HG02610 (cell line): ENCODE results near the gene CLIC3.

Experiments
- ATAC-seq: cut with Tn5 transposase; IDR thresholded peaks from one replicate; pipeline ENCODE4 v1.9.1; 2021; ENCODE audit warnings: mild to moderate bottlenecking, moderate library complexity; ENCODE audit not compliant: unreplicated experiment

The CLIC3 gene

GRCh38 chr9:136969150-136969549 lies 27.2 kb downstream of the CLIC3 start:
- ATAC-seq, result no peak

DNA sequence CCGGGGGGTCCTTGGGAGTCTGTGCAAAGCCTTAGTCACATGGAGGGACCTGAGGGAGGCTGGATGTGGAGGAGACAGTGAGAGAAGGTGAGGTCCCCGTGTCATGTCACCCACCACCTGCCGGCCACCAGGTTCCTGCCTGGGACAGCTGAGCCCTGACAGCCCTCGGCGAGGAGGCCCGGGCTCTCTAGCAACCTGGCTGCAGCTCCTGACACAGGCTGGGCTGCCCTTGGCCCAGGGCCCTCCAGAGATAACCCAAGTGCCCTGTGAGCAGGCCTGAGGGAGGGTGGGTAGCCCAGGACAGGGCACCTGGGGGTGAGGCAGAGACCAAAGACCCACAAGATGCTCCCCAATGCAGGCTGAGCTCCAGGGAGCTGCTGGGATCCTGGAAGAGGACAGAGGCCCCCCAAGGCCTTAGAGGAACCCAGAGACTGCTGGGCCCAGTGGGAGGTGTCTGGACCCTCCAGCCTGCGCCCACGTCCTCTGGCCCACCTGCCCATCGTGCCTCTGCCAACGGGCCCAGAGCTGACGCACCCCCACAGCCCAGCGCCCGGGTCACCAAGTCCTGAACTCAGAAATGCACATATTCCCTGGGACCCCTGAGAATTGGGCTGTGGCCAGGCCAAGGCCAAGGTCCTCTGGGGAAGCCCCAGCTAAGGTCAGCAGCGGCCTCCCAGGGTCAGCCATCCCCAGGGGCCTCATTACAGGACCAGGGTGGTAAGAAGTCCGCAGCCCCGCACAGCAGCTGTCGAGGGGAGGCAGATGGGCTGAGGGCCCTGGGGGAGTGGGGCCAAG lies 27.8 kb downstream of the CLIC3 start:
- ATAC-seq, result no peak

- no peak for ATAC-seq
These were observed 30.4 kb downstream of the CLIC3 start for GRCh38 chr9:136965771-136966484.

DNA sequence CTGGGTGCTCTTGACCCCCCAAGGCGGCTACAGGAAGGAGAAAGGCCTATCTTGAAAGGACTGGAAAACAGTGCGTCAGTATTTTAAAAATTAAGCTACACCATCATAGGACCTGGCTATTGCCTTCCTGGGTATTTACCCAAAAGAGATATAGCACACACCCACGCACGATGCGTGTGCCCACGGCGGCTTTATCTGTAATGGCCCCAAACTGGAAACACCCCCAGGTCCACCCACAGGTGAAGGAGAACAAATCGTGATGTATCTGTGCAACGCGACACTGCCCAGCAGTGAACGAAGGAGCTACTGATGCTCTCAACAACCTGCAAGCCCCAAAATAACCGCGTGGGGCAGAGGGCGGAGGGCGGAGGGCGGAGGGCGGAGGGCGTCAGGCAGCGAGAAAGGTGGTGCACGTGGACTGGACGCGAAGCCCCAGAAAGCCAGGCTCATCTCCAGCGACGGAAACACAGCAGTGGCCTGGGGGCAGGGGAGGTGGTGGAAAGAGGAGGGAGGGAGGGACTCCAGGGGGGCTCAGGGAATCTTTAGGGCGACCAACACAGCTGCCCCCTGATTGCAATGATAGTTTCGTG lies 31.4 kb downstream of the CLIC3 start:
- no peak for ATAC-seq

GRCh38 chr9:136964171-136964689 lies 32.1 kb downstream of the CLIC3 start:
- ATAC-seq, result no peak

DNA sequence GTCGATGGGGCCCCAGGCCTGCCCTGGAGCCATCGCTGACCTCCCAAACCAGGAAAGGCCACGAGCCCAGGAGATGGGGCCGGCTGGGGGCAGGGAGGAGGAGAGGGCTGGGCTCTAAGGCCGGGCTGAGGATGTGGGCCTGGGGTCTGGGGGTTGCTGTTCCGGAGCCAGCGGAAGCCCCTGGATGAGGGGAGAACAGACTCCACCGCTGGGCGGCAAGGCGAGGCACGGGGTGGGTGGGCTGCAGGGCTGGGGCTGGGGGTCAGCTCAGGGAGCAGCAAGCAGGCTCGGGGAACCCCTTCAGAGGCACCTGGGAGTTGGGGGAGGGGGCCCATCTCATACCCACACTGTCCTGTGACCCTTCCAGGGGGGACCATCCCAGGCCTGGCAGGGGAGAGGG lies 32.6 kb downstream of the CLIC3 start:
- ATAC-seq, result no peak

DNA sequence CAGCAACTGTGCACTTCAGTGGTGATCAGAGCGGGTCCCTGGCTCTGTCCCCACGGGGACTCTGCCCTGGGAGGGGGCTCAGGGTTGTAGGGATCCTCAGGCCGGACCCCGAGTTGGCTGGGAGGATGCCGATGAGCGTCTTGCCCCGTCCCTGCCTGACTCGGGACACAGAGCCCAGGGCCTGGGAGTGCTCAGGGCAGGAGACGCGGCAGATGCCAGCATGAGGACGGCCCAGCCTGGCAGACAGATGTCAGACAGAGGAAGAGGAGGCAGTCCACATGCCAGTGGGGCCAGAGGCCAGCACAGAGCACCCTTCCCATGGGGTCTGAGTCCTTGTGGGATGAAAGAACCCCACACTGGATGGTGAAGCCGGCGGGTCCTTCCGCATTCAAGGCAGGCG lies 33.0 kb downstream of the CLIC3 start:
- no peak for ATAC-seq

GRCh38 chr9:136962701-136963248 lies 33.6 kb downstream of the CLIC3 start:
- ATAC-seq, result no peak

DNA sequence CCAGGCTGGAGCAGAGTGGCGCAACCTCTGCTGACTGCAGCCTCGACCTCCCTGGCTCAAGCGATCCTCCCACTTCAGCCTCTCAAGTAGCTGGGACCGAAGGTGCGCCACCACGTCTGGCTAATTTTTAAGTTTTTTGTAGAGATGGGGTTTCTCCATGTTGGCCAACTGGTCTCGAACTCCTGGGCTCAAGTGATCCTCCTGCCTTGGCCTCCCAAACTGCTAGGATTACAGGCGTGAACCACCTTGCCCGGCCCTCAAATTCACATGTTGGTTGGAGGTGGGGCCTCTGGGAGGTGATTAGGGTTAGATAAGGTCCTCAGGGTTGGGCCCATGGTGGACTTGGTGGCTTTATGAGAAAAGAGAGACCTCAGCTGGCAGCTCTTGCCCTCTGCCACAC lies 34.2 kb downstream of the CLIC3 start:
- no peak for ATAC-seq

- ATAC-seq, result no peak
These were observed 34.9 kb downstream of the CLIC3 start for GRCh38 chr9:136961279-136962065.

GRCh38 chr9:136960938-136961275 lies 35.5 kb downstream of the CLIC3 start:
- ATAC-seq, result no peak

GRCh38 chr9:136960212-136960937 lies 36.0 kb downstream of the CLIC3 start:
- ATAC-seq, result no peak

DNA sequence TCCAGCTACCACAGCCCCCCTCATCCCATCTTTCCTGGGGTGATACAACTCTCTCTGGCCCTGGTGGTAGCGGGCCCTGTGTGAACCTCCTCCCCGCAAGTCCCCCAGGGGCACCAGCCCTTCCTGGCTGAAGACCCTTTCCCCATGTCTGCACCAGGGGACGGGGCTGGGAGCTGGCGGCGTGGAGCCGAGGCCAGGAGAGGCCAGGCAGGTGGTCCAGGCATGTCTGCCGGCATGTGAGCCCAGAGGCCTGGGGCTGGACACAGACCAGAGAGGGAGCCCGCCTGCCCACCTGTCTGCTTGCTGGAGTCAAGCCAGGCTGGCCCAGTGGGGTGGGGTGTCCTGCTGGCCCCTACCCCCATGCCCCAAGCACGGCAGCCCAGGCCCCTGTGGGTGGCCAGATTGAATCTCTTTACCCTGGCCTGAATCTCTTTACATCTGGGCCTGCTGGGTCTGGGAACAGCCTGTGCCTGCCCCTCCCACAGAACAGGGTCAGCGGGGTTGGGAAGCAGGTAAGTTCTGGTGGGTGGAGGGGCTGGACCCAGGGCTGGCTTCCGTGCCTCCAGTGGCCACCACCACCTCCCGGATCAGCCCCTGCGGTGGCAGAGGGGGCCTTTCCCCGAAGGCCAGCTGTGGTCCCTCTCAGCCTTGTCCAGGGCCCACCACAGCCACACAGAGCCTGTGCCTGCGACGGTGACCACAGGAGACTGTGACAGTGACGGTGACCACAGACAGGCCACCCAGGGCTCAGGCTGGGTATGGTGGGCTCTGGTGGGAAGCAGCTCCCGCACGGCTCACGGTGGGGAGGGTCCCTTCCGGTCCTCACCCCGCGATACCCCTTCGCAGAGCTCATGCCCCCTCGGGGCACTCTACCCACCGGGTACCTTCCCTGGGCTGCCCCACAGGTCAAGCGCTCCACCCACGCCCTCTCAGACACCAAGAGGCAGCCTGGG lies 37.2 kb downstream of the CLIC3 start:
- no peak for ATAC-seq

DNA sequence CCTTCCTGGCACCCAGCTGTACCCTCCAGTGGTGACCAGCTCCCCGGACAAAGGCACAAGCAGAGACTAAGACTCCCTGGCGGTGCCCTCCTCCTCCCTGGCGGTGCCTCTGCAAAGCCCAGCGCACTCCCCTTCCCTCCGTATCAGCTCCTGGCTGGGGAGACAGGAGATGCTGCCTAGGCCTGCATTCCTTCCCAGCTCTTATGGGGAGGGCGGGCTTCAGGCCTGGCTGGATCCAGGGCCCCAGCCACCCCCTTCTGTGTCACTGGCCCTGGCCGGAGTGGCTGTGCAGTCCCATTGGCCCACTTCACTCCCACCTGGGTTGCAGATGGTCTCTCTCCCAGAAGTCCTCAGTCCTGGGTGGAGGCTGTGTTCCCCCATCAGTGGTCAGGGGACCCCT lies 37.9 kb downstream of the CLIC3 start:
- ATAC-seq, result no peak

DNA sequence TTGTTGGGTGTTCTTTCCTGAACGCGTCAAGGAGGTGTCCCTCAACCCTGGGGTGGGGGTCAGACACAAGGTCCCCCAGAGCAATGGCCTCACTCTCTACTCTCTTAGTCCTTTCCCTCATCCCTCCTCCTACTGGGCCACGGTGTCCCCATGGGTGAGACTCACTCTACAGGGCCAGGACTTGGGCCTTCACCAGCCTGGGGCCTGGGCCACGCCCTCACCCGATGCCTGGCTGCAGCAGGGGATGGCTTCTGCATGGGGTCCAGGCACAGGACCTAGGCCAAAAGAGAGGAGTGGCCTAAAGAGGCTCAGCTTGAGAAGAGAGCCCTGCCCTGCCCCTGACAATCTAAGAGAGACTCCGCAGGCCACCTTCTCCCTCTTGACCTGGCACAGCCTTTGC lies 38.5 kb downstream of the CLIC3 start:
- ATAC-seq, result no peak

DNA sequence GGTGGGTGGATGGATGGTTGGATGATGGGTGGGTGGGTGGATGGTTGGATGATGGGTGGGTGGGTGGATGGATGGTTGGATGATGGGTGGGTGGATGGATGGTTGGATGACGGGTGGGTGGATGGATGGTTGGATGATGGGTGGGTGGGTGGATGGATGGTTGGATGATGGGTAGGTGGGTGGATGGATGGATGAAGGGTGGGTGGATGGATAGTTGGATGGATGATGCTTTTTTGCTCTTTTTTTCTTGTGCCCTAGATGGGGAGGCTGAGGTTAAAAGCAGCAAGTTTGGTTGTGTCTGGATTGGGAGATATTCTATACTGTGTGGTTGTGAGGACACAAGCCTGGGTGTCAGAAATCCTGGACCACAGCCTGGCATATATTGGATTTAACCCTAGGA lies 38.9 kb downstream of the CLIC3 start:
- ATAC-seq, result no peak

GRCh38 chr9:136956604-136957003 lies 39.8 kb downstream of the CLIC3 start:
- no peak for ATAC-seq

DNA sequence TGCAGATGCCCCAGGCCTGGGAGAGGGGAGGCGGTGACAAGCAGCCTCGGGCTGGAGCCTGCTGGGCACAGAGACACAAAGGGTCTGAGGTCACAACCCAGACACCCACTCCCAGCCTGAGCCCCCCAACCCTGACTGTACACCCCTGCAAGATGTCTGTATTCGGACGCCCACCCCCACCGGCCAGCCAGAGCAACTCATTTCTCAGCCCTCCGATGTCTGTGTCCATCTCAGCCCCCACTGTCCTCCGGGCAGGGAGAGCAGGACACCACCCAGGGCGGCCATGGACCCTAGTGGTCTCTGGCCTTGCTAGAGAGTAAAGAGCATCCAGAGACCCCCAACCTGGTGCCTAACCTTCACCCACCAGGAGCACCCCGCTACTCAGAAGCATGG lies 40.4 kb downstream of the CLIC3 start:
- no peak for ATAC-seq
